HepG2 (cell line): ENCODE data around the gene PRR22. TPM values are rescaled to one million over a fixed set of nuclear protein-coding genes. Genes with fewer than 3 reads are reported as not detected.

Experiments
- ATF7-NPFF ChIP-seq: sonication (generic); formaldehyde crosslinking; IDR thresholded peaks from 2 replicates; pipeline ENCODE4 v1.8.1; 2023; ENCODE audit warnings: mild to moderate bottlenecking, low read depth, missing genetic modification reagents, moderate library complexity
- EEA1 ChIP-seq: sonication (generic); formaldehyde crosslinking; IDR thresholded peaks from 2 replicates; pipeline ENCODE4 v1.5.1; 2020; ENCODE audit warnings: mild to moderate bottlenecking, missing genetic modification reagents, borderline replicate concordance
- JUN ChIP-seq: sonication (generic); formaldehyde crosslinking; IDR thresholded peaks from 2 replicates; pipeline ENCODE4 v1.4.0; 2020; ENCODE audit warnings: mild to moderate bottlenecking, missing genetic modification reagents
- KLF15 ChIP-seq: sonication (generic); formaldehyde crosslinking; IDR thresholded peaks from 2 replicates; pipeline ENCODE4 v1.8.1; 2023; ENCODE audit warnings: borderline replicate concordance, mild to moderate bottlenecking, inconsistent platforms, missing genetic modification reagents, mixed read lengths
- MIXL1 ChIP-seq: IDR thresholded peaks from 2 replicates; pipeline ENCODE4 v1.6.1; 2016
- MLLT10 ChIP-seq: sonication (generic); formaldehyde crosslinking; IDR thresholded peaks from 2 replicates; pipeline ENCODE4 v1.4.0; 2020; ENCODE audit warnings: missing genetic modification reagents
- NFE2L2 ChIP-seq: fragments of 150-350 bp; IDR thresholded peaks from 2 replicates; pipeline ENCODE4 v1.6.1; 2014; ENCODE audit warnings: low read length
- PCBP1 ChIP-seq: fragments of 200-400 bp; formaldehyde crosslinking; IDR thresholded peaks from 2 replicates; pipeline ENCODE4 v1.6.1; 2017; ENCODE audit warnings: mild to moderate bottlenecking, low read depth, low read length, borderline replicate concordance
- RBM39 ChIP-seq: fragments of 200-400 bp; formaldehyde crosslinking; IDR thresholded peaks from one replicate; pipeline ENCODE4 v1.6.1; 2018; ENCODE audit warnings: antibody characterized with exemption, mild to moderate bottlenecking, low read depth, low read length; ENCODE audit not compliant: poor library complexity, severe bottlenecking
- RXRA ChIP-seq: sonication (generic); formaldehyde crosslinking; IDR thresholded peaks from 2 replicates; pipeline ENCODE4 v1.5.1; 2020; ENCODE audit warnings: missing genetic modification reagents
- SCMH1 ChIP-seq: sonication (generic); formaldehyde crosslinking; IDR thresholded peaks from 2 replicates; pipeline ENCODE4 v1.9.0; 2021; ENCODE audit warnings: missing genetic modification reagents, mild to moderate bottlenecking, borderline replicate concordance
- SIX1 ChIP-seq: sonication (generic); formaldehyde crosslinking; IDR thresholded peaks from 2 replicates; pipeline ENCODE4 v1.4.0; 2020; ENCODE audit warnings: missing genetic modification reagents, borderline replicate concordance
- ZBTB4 ChIP-seq: sonication (generic); formaldehyde crosslinking; IDR thresholded peaks from 2 replicates; pipeline ENCODE4 v1.4.0; 2020; ENCODE audit warnings: missing genetic modification reagents, mild to moderate bottlenecking, borderline replicate concordance
- ZFY ChIP-seq: sonication (generic); formaldehyde crosslinking; IDR thresholded peaks from 2 replicates; pipeline ENCODE4 v1.4.0; 2020; ENCODE audit warnings: missing genetic modification reagents
- ZNF251 ChIP-seq: sonication (generic); formaldehyde crosslinking; IDR thresholded peaks from 2 replicates; pipeline ENCODE4 v1.9.0; 2021; ENCODE audit warnings: mild to moderate bottlenecking, missing genetic modification reagents
- ZNF263 ChIP-seq: sonication (generic); formaldehyde crosslinking; IDR thresholded peaks from 2 replicates; pipeline ENCODE4 v1.4.0; 2020; ENCODE audit warnings: missing genetic modification reagents
- ZNF512B ChIP-seq: sonication (generic); formaldehyde crosslinking; IDR thresholded peaks from 2 replicates; pipeline ENCODE4 v1.5.1; 2020; ENCODE audit warnings: missing genetic modification reagents, mild to moderate bottlenecking, borderline replicate concordance
- ZNF549 ChIP-seq: sonication (generic); formaldehyde crosslinking; IDR thresholded peaks from 2 replicates; pipeline ENCODE4 v1.5.0; 2020; ENCODE audit warnings: missing genetic modification reagents
- ZNF556 ChIP-seq: sonication (generic); formaldehyde crosslinking; IDR thresholded peaks from 2 replicates; pipeline ENCODE4 v1.4.0; 2020; ENCODE audit warnings: mild to moderate bottlenecking, missing genetic modification reagents, borderline replicate concordance
- ZNF713 ChIP-seq: sonication (generic); formaldehyde crosslinking; IDR thresholded peaks from 2 replicates; pipeline ENCODE4 v1.4.0; 2020; ENCODE audit warnings: mild to moderate bottlenecking, missing genetic modification reagents
- ZNF777 ChIP-seq: sonication (generic); formaldehyde crosslinking; IDR thresholded peaks from 2 replicates; pipeline ENCODE4 v1.4.0; 2020; ENCODE audit warnings: missing genetic modification reagents
- ZNF780A ChIP-seq: sonication (generic); formaldehyde crosslinking; IDR thresholded peaks from 2 replicates; pipeline ENCODE4 v1.8.0; 2022; ENCODE audit warnings: mild to moderate bottlenecking, missing genetic modification reagents, moderate library complexity
- ZSCAN22 ChIP-seq: sonication (generic); formaldehyde crosslinking; IDR thresholded peaks from 2 replicates; pipeline ENCODE4 v1.4.0; 2020; ENCODE audit warnings: mild to moderate bottlenecking, missing genetic modification reagents
- ZUFSP ChIP-seq: sonication (generic); formaldehyde crosslinking; IDR thresholded peaks from 2 replicates; pipeline ENCODE4 v1.9.0; 2021; ENCODE audit warnings: missing genetic modification reagents, mild to moderate bottlenecking, borderline replicate concordance
- polyA plus RNA-seq, 8 experiments: library from polyadenylated mRNA; depleted of rRNA in 3 of 8; stranded (reverse) in 7 of 8; unstranded in 1 of 8; fragments of >200 nt; fragmentation: Illumina TruSeq in 4 of 8; extraction: Trizol in 4 of 8; gene quantifications; 2 replicates each; pipeline versions ENCODE4 v1.2.1 to v1.2.3, GENCODE V29; 2011 to 2016; ENCODE audit warnings: low read depth in 4 of 8, missing spikeins in 1 of 8, mixed read lengths in 1 of 8; ENCODE audit not compliant: insufficient read depth in 1 of 8
- total RNA-seq, 5 experiments: library from RNA; depleted of rRNA; stranded (reverse); fragments of >200 nt; fragmentation: Illumina TruSeq; extraction: Trizol; gene quantifications; 2 replicates each; pipeline ENCODE4 v1.2.3, GENCODE V29; 2016; ENCODE audit warnings: low read depth in 1 of 5

Gene PRR22
- total and polyA plus RNA-seq, 2 of the 13 experiments (the other 11 are each of a cell fraction or from before 2014, with no cell fraction given) = 0.84 to 2.3 TPM

GRCh38 chr19:5822181-5822844 is 37.8 kb upstream of the PRR22 start (continued):
- TF ChIP-seq ZNF780A (no peak), ZFY (CRISPR knock-in tag) (no peak), NFE2L2 (no peak), PCBP1 (no peak), ZSCAN22 (no peak), SIX1 (CRISPR knock-in tag) (no peak), ZNF251 (no peak), JUN (CRISPR knock-in tag) (no peak), ZNF549 (CRISPR knock-in tag) (no peak), RBM39 (no peak), ZUFSP (CRISPR knock-in tag) (no peak), MIXL1 (CRISPR knock-in tag) (no peak), EEA1 (CRISPR knock-in tag) (no peak), MLLT10 (CRISPR knock-in tag) (no peak), ZNF263 (CRISPR knock-in tag) (no peak), ZNF556 (no peak), ATF7-NPFF (no peak), ZNF713 (CRISPR knock-in tag) (no peak), RXRA (CRISPR knock-in tag) (no peak), ZNF777 (peak; percentile 79), ZBTB4 (CRISPR knock-in tag) (0 out of 2 replicates have a peak, but pooled peaks have one; percentile 29), ZNF512B (CRISPR knock-in tag) (no peak), SCMH1 (CRISPR knock-in tag) (no peak), KLF15 (CRISPR knock-in tag) (no peak)
